ENCODE data around the gene PRR5. TPM values are rescaled to one million over a fixed set of nuclear protein-coding genes. Genes with fewer than 3 reads are reported as not detected.
"Not testable (repeated sequence)": the region's sequence is repeated elsewhere in the genome, so short reads cannot be mapped to it uniquely, and the experiment has no call there.

PRR5 gene, protein sequence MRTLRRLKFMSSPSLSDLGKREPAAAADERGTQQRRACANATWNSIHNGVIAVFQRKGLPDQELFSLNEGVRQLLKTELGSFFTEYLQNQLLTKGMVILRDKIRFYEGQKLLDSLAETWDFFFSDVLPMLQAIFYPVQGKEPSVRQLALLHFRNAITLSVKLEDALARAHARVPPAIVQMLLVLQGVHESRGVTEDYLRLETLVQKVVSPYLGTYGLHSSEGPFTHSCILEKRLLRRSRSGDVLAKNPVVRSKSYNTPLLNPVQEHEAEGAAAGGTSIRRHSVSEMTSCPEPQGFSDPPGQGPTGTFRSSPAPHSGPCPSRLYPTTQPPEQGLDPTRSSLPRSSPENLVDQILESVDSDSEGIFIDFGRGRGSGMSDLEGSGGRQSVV
- 10 to 100 TPM; 23.7 to 39.5 (median 29.5) TPM for total RNA-seq

DNA sequence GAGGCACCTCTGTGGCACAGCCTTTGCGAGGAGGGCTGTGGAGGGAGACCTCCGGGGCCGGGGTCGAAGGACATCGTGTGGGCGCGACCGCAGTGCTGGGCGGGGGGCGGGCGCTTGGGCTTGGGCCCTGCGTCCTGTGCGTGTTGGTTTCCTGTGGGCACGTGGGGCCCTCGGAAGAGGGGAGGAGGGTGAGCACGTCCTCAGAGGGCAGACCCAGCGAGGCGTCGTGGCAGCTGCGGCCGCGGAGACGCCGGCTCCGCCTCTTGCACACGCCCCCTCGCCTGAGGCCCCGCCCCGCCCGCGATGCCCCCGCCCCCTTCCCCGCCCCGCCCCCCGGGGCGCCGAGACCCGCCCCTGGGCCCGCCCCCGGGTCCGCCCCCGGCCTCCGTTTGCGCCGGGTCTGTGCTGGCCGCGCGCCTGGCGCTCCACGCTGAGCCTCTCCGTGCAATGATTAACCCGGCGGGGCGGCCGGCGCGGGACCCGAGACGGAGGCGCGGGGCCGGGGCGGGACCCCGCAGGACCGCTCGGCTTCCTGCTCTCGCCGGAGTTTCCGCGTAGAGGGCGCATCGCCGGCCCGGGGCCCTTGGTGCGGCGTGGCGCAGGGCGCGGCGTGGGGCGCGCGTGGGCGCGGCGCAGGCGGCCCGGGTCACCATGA lies at the start of gene PRR5:
Gene PRR5, plus strand, starts transcription at position 381 of the 655 bp plus-strand sequence. Its CDS starts 271 bp downstream, at position 652.
- intact Hi-C loops (cut with DNase I; ENCODE audit: low total_unique reads), result no loop called here
- Histone ChIP-seq H3K4me1 (peaks cover 3 to 9% of the 10 kb centered on the region in 2 donors), H3K27me3 (no peaks in the 10 kb centered on the region), H3K9me3 (no peaks in the 10 kb centered on the region), H3K4me3 (peak within 1 kb of the TSS; percentile 55 to 88 (median 76)), H3K36me3 (no peaks in the 10 kb centered on the region), H3K27ac (peak within 1 kb of the TSS; percentile 68 to 83)
- DNase-seq (ENCODE audit: low spot score in 2 of 2), result peak; percentile 59 to 70
- TF ChIP-seq POLR2AphosphoS5 (IDR thresholded peaks at IDR 0.05) (no peak), POLR2A (IDR thresholded peaks at IDR 0.05) (no peak)
- TF ChIP-seq, protein P1, sequence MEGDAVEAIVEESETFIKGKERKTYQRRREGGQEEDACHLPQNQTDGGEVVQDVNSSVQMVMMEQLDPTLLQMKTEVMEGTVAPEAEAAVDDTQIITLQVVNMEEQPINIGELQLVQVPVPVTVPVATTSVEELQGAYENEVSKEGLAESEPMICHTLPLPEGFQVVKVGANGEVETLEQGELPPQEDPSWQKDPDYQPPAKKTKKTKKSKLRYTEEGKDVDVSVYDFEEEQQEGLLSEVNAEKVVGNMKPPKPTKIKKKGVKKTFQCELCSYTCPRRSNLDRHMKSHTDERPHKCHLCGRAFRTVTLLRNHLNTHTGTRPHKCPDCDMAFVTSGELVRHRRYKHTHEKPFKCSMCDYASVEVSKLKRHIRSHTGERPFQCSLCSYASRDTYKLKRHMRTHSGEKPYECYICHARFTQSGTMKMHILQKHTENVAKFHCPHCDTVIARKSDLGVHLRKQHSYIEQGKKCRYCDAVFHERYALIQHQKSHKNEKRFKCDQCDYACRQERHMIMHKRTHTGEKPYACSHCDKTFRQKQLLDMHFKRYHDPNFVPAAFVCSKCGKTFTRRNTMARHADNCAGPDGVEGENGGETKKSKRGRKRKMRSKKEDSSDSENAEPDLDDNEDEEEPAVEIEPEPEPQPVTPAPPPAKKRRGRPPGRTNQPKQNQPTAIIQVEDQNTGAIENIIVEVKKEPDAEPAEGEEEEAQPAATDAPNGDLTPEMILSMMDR (IDR thresholded peaks at IDR 0.05), result no peak

DNA sequence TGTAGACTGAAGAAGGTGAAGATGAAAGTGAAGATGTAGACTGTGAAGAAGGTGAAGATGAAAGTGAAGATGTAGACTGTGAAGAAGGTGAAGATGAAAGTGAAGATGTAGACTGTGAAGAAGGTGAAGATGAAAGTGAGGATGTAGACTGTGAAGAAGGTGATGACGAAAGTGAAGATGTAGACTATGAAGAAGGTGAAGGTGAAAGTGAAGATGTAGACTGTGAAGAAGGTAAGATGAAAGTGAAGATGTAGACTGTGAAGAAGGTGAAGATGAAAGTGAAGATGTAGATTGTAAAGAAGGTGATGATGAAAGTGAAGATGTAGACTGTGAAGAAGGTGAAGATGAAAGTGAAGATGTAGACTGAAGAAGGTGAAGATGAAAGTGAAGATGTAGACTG lies 49.1 kb upstream of the PRR5 start:
- H3K36me3 ChIP-seq; intact Hi-C loops (cut with DNase I; ENCODE audit: low total_unique reads); H3K9me3 ChIP-seq; H3K4me1 ChIP-seq; H3K27ac ChIP-seq; H3K4me3 ChIP-seq; DNase-seq (ENCODE audit: low spot score in 2 of 2); H3K27me3 ChIP-seq: not testable (repeated sequence)

DNA sequence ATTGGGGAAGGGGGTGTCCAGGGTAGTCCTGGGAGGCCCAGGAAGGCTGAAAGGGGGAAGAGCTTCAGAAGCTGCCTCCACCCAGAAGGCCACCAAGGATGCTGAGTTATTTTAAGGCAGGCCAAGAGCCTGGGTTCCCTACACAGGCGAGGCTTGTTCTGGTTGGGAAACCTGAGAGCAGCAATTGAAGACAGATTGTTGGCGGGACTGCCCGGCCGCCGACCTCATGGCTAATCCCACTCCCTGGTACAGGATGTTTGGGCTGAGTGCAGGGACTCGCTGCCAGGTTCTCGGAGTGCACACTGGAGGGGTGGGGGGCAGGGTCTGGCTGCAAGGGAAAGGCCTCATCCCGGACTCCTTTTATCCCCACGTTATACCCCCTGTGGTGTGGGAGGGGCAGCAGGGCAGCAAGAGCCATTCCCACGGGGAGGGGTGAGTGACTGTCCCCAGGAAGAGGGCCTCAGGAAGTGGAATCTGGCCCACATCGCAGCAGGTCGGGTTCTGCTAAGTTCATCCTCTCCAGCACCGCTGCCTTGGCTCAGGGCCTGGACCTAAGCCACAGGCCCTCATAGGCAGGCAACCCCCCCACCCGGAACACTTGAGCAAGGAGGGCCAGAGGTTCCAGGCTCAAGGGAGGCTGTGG lies 43.6 kb upstream of the PRR5 start:
- H3K4me1 ChIP-seq, result peaks cover 0 to 6% of the 10 kb centered on the region in 2 donors
- H3K9me3 ChIP-seq, result no peaks in the 10 kb centered on the region
- intact Hi-C loops (cut with DNase I; ENCODE audit: low total_unique reads), result no loop called here
- H3K27ac ChIP-seq, result peak overlapping the region in 1 of 2 donors; percentile 82
- no peaks in the 10 kb centered on the region for H3K36me3 ChIP-seq
- TF ChIP-seq POLR2A (IDR thresholded peaks at IDR 0.05) (no peak), POLR2AphosphoS5 (IDR thresholded peaks at IDR 0.05) (no peak)
- TF ChIP-seq, protein P1 (IDR thresholded peaks at IDR 0.05), result no peak
- H3K4me3 ChIP-seq, result peak overlapping the region in 1 of 3 donors; percentile 31
- H3K27me3 ChIP-seq, result no peaks in the 10 kb centered on the region
- DNase-seq (ENCODE audit: low spot score in 2 of 2), result peak in 1 of 2 donors; percentile 37

- TF ChIP-seq, protein P1 (IDR thresholded peaks at IDR 0.05), result no peak
- no peak for TF ChIP-seq POLR2A (IDR thresholded peaks at IDR 0.05)
- no peak overlapping the region for H3K4me3 ChIP-seq
- no peaks in the 10 kb centered on the region for H3K27me3 ChIP-seq
- H3K27ac ChIP-seq, result peak overlapping the region in 1 of 2 donors; percentile 82
- no peak for DNase-seq (ENCODE audit: low spot score in 2 of 2)
- no peaks in the 10 kb centered on the region for H3K36me3 ChIP-seq
- peaks cover 0 to 6% of the 10 kb centered on the region in 2 donors for H3K4me1 ChIP-seq
- intact Hi-C loops (cut with DNase I; ENCODE audit: low total_unique reads), result no loop called here
- no peaks in the 10 kb centered on the region for H3K9me3 ChIP-seq
Observed at GRCh38 chr22:44659140-44659539, 42.9 kb upstream of the PRR5 start.

- Histone ChIP-seq H3K9me3 (no peaks in the 10 kb centered on the region), H3K4me3 (no peak overlapping the region), H3K27ac (no peak overlapping the region), H3K4me1 (peaks cover 0 to 6% of the 10 kb centered on the region in 2 donors), H3K27me3 (no peaks in the 10 kb centered on the region), H3K36me3 (no peaks in the 10 kb centered on the region)
- DNase-seq (ENCODE audit: low spot score in 2 of 2), result no peak
- no peak for TF ChIP-seq POLR2AphosphoS5 (IDR thresholded peaks at IDR 0.05)
- intact Hi-C loops (cut with DNase I; ENCODE audit: low total_unique reads), result no loop called here
Observed at GRCh38 chr22:44660051-44660830, 41.8 kb upstream of the PRR5 start.
